GM19395 (cell line): Measurements from ENCODE around the gene IL5RA.

Experiments used
- ATAC-seq: cut with Tn5 transposase; IDR thresholded peaks from one replicate; pipeline ENCODE4 v1.9.1; 2021; ENCODE audit warnings: mild to moderate bottlenecking, moderate library complexity; ENCODE audit not compliant: unreplicated experiment

The IL5RA gene

DNA sequence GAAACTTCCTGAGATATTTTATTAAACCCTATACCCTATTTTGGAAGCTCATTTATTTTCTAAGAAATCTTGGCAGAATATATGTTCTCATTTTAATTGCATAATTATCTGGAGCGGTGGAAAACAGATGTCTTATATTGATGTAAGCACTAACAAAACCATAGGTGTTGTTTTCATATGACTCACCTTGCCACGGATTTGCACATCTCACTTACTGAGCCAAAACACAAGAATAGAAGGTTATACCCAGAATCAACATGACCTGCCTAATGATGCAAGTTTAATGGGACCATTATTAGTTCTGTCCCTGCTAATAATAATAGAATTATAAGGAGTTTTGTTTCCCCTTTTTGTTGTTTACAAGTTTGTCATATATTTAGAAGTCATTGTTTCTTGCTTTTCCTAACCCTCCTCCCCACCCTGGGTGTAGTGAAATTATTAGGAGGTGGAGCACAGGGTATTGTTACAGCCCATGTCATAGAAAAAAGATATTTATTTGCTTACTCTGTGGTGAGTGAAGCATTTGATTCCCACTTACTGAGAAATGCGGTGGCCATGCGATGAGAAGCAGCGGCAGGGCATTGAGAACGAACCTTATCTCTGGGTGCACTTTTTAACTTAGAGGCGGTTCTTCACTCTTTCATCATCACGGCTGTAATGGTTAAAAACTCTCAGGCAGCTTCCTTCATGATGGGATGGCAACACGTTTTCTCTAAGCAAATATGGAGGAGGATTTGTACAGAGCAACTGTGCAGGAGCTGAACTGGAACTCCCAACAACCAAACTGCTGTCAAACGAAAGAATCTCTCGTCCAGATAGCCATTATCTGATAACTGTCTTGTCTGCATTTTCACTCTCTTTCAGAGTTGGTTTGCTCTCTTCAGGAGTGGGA, 521 bp downstream of the IL5RA start:
- ATAC-seq = peak; percentile 70

DNA sequence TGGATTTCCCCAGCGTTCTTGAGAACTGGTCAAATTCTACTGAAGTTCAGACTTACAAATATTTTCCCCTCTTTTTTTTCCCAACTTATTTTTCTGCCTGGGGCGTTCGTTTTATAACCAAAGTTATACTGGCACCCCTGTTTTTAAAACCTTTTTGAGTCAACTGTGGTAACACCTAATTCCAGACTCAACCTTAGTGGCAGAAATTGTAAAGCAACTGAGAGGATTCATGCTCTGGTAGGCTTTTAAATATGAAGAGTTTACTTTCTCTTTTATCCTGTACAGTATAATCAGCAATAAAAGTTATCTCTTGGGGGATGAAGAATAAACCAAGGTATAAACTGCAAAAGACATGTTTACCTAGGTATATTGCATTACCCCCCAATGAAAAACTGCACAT, 2.3 kb downstream of the IL5RA start:
- ATAC-seq = no peak

DNA sequence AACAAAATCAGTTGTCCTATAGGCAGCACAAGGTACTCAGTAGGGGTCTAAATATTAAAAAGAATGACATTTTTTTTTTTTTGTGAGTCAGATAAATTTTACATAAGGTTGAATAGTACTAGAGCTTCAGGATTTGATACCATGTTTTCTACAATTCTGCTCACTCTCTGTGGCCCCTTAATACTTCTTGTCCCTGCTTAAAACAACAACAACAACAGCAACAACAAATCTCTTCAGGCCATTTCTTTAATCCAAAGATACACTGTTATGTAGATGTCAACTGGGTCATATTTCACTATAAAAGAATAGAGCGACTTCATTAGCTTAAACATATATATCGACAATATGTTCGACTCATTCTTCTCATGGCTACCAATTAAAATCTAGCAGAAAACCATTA, 3.0 kb downstream of the IL5RA start:
- ATAC-seq = no peak

DNA sequence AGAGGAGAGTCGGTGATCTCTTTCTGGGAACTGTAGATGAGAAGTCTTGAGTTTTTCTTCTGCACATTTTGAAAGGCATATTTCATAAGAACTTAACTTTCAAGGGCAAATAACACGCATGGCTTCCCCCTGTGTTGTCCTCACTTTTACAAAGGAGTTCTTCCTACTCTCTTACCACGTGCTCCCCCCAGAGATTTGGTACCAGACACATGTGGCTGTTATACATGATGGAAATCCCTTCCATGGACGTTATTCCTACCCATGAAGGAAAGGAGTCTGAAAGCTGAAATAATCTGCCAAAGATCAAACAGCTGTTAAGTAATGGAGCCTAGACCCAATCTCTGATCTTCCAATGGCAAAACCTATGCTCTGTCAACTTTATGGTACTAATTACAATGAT, 4.4 kb downstream of the IL5RA start:
- no peak for ATAC-seq

DNA sequence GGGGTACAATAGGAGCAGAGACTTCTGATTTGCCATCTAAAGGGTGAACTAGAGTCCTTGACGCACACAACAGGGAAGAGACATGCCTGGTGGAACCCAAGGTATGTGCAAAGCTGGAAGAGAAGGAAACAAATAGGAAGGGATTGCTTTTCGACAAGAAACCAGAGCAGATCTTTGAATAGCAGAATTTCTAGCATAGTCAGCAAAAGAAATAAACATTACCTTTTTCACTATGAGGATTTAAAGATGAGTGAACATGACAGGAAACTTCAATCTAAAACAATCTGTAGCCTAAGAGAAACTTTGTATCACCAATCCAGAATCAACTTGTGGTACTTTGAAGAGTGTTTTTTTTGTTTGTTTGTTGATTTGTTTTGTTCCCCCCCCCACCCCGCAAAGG, 4.9 kb downstream of the IL5RA start:
- no peak for ATAC-seq

DNA sequence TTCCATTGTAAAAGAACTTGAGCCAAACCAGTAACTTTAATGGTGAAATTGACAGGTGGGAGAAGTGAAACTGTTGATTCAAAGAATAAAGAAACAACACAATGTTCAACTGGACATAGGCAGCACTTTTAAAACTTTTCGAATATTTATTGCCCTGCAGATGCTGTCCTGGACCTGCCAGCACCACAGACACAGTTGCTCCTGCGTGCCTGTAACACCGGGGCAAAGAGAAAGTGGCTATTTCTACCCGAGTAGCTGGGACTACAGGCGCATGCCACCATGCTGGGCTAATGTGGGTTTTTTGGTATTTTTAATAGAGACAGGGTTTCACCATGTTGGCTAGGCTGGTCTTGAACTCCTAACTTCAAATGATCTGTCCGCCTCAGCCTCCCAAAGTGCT, 7.4 kb downstream of the IL5RA start:
- ATAC-seq = no peak

DNA sequence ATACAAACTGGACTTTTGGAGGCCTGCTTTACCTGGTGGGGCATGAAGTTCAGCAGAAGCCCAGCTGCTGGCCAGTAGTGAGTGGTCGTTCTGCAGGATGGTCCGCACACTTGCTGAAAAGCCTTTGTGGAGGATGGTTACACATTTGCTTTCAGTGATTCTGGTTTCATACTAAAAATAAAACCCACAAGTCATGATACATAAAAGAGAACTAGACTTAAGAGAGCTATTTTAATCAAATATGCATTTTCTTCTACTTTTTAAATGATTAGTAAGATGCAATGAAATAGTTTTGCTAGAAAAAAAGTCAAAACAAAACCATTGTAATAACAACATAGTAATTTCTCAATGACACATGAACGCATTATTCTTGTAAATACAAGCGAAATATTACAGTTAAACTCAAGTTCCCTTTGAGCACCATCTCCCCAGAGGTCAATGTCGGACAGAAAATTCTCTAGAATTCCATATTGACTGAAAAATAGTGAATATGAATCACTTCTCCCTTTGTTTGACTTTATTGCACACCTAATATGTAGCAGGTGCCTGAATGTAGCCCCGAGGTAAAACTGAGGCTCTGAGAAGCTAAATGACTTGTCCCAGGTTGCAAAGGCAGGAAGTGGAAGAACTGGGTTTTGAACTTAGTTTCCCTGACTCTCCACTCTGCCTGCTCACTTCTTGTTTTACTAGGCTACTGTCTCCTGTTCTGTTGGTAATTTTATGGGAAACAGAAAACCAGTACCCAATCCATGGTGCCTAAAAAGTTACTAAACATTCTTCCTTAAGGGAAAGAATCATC, 8.3 kb downstream of the IL5RA start:
- ATAC-seq = peak; percentile 78

DNA sequence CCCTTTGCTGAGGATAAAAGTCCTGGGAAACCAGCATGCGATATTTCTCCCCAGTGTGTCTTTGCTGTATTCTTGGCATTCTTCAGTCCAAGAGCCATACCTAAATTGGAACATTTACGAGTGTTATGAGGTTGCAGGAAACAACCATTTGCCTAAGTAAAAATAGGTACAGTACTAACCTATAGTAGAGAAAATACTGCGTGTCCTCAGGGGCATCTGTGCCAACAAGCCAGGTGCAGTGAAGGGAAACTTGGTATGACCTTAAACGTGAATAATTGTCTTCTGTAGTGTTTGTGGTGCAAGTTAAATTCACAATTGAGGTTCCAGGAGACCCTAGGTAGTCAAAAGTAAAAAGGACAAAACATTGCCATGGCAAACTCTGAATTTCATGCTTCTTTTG, 12.2 kb downstream of the IL5RA start:
- ATAC-seq = no peak

DNA sequence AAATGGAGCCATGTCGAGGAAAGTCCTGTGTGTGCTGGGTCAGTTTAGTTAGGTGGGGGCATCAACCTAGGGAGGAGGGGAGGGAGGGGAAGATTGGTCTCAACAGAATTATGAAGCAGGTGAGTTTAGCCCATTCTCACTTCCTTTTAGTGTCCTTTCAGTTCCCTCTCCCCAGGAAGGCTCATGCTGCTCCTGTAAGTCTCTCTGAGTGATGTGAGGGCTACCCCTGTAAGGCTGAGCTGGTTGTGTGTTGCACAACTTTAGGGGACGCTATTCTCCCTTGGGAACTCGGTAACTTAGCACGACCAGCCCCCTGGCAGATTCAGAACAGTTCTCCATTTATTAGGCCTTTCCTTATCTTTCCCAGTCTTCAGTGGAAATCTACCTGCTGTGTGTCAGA, 21.2 kb downstream of the IL5RA start:
- ATAC-seq = peak; percentile 99

DNA sequence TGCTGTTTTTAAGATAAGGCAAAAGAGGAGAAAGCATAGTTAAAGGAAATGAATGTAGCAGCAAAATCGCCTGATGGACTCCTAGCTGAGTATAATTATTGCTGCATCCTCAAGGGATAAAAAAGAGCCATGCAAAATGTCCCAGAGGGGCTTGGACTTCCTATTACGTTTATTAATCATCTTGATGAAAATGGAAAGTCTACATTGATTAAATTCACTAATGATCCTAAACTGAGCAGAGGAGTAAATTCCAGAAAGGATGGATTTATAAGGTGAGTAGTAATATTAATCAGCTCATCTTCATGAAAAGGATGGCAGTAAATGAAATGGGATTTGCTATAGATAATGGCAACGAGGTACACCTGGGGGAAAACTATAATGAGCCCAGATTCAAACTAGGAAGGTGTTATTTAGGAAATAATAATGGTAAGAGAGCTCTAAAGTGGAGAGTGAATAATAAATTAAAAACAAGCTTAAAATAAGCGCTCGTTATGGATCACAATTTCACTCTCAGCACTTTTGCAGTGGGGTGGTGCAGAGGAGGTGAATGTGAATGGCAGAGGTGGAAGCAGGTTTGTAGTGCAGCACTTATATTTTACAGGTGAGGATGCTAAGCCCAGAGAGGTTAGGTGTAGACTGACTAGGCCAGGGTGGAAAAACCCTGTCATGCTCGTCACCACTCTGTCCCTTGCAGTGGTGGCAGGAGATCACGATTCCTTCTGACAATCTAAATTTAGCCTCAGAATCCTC, 22.3 kb downstream of the IL5RA start:
- ATAC-seq = no peak

DNA sequence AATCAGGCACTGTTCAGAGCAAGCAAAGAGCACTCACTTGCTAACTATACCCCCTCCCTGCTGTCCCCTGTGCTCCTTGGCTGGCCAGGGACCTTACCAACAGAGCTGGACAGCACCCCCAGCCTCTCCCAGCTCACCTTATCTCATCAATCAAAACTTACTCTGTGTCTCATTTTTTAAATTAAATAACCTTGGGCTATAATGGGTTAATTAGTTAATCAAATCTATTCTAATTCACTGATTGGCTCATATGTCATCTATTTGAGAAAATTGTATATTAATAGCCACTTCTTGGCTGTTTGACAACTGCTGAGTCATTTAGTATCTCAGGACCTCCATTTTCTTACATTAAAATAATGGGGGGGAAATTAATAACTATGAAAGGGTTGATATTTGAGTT, 22.9 kb downstream of the IL5RA start:
- ATAC-seq = no peak

DNA sequence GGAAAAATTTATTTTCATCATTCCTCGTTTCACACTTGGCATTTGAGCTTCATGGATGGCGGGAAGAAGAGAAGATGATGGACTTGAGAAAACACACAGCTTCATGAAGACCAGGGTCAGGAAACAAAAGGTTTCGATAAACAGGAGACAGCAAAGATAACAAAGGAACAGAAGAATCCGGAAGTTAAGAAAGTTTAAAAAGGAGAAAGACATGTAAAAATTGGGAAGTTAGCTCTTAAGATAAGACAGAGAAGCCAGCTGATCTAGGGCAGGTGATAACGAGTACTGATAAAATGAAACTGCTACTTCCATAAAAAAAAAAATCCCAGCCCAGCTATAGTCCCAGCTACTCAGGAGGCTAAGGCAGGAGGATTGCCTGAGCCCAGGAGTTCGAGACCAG, 23.9 kb downstream of the IL5RA start:
- ATAC-seq = no peak

DNA sequence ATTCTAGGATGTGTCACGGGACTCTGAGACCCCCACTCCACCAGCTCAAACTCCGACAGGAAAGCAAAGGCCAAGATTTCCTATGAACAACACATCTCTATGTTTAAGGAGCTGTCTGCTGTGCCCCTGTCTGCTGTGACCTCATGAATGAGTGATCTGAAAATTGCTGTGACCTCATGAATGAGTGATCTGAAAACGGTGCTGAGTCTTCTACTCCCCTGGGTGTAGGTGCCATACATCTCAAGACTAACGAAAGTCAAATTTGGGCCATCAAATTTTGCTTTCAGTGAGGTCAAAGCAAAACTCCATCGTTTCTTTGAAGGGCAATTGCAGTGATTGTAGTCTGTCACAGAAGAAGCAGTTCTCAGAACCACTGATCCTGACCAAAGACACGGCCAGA, 24.4 kb downstream of the IL5RA start:
- no peak for ATAC-seq

DNA sequence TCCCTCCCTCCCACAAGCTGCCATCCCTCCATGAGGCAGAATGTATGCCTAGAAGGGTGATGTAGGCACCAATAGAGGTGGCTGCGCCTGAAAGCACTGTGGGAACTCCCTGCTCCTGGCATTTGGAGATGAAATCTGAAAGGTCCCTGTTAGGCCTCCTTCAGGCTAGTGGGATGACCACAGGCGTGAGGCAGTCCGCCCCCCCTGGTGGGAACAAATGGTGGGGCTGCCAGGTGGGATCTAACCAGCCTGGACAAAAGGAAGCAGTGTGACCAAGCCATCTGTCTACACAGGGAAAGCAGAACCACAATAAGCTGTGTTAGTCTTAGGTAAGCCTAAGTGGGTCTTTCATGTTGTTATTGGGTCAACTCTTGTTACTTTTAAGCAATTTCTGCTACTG, 25.3 kb downstream of the IL5RA start:
- ATAC-seq = no peak

DNA sequence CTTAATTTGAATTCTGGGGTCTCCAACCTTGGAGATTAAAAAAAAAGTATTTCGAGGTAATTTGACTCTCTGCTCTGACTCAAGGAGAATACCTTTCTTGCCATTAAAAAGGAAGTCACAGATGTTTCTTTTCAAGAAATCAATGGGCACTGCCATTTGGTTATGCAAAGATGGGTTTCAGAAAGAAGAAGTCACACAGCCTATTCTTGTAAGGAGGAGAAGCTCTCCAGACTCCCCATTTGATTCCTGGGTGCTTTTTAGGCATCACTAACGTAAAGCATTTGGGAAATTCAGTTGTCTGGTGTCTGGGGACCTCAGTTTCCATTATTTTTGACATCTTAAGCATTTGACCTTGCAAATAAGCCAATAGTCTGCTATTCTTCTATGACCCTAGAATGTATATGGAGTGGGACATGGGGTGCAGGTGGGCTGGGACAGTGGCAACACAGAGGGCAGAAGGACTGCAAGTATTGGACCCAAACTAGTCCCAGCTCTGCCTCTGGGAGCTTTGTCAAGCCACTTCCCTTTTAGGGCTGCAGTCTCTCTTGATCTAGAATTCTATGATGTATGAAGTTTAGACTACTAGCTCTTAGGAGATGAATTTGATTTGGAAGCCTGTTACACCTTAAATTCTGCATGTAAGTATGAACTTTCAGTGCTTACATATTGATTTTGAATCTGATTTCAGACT, 27.8 kb downstream of the IL5RA start:
- peak; percentile 79 for ATAC-seq

DNA sequence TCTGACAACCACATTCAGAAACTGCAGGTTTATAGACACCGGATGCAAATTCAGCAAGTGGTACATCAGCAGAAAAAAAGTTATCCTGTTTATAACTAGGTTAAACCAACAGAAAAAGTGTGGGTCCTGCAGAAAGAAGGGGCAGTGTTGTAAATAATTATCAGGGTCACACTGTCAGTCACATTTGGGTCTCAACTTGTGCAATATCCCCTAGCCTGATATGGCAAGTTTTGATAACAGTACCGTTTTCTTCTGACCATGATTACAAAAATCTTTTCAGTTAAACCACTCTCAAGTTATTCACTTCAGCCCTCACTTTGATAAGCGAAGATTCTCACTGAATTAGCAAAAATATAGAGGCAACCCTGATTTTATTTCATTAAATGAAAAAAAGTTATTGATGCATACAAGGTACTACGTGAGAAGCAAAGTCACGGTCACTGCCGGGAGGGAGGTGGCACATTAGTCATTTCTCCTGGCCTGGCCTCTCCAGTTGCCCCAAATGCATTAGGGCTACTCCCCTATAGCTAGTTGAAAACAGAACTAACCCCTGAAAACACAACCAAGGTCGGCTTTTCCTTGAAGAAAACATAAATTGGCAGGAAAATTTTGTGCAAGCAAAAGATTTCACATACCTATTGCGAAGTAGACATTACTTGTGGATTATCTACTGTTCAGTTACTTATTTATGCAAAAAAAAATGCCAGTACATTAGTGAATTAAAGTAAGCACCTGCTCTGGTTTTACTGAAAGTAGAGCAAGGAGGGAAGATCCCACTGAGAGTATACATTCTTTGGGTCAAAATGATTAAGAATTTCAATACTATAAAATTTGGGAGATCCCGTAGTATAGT, 28.6 kb downstream of the IL5RA start:
- ATAC-seq = peak; percentile 54

DNA sequence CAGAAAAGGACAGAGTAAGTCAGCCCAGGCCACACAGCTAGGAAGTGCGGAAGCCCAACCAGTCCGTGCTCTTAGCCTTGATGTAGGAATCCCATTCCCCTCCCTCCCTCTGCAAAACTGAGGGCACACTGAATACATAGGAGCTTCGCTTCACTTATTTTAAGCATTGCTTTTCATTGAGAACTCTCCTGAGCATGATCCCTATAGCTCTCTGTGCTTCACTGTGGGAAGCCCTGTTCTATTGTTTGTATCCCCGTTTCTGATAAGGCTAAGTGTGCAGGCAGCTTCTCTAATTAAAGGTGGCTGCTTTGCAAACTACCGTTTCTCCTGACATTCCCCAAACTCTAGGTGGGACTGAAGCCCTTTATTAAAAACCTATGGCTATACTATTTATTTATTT, 29.9 kb downstream of the IL5RA start:
- no peak for ATAC-seq

DNA sequence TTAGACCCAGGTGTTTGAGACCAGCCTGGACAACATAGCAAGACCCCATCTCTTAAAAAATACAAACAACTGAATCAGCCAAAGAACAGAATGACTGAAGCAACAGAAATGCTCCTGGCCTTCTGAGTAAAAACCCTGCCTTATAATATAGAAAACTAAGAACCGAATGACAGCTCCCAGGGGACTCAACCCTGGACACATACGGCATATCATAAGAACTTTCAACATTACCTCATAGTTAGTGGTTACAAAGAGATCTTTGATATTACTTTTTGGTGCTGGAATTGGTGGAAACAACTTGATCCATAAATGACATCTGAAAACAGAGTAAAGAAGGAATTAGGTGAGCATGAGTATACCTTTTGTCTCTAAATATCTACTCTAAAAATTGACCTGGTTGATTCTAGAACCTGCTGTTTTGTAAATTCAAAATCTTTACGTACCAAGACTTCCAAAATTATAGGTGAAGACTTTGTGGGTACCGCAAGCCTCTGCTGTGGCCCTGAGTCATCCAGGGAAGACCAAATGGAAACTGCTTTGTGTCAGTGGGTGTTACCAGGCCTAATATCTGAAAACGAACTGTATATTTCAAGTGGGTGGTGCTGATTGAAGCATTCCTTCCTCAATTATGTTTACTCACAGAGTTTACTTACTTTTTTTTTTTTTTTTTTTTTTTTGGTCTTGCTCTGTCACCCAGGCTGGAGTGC, 35.5 kb downstream of the IL5RA start:
- ATAC-seq = peak; percentile 67

DNA sequence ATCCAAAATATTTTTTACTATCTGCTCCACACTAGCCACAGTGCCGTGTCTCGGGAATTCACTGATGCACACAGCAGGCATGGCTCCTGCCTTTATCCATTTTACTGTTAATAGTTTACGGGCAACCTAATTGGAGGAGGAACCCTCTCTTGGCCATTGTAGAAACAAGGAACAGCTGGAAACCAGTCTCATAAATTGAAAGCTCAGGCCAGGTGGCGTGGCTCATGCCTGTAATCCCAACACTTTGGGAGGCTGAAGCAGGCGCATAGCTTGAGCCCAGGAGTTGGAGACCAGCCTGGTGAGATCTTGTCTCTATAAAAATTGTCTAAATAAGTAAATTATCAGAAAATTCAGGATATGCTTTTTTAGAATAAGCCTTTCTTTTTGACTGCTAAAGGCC, 39.0 kb downstream of the IL5RA start:
- no peak for ATAC-seq
